ENCODE measurements around the gene HOXB3.

Gene HOXB3

GRCh38 chr17:48559122-48559839 is 30.8 kb downstream of the HOXB3 start:
- DNase-seq, result no peak

GRCh38 chr17:48558831-48559121 is 31.3 kb downstream of the HOXB3 start:
- DNase-seq, result no peak

DNA sequence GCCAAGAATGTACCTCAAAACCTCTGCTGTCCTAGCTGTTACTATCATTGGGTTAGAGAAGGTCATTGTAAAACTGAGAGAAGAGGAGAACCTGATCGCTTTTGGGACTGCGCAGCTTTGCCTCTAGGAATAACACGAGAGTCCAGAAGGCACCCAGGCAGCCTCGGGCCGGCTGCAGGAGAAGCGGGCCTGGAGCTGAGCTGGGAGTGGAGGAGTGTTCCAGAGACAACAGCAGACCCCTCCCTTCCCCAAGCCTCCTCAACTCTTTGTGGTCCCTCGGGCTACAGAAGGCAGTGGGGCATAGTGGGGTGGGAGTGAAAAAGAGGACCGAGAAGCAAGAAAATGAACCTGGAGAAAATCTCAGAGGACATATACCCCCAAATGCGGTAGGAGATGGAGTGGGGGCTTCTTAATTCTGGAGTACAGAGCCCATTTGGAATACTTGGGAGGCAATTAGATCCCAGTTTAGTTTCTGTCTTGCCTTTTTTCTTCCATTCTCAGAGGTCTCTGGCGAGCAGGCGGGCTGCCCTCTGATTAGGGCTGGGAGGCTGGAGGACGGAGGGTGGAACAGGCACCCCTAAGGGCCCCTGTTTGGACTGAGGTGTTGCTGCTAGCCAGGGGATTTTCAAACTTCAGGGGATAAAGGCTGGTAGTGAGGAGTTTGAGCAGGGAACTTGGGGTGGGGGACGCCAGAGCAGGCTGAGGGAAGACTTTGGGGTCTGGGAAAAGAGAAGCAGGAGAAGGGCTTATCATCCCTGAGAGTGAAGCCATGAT is 31.8 kb downstream of the HOXB3 start:
- no peak for DNase-seq

DNA sequence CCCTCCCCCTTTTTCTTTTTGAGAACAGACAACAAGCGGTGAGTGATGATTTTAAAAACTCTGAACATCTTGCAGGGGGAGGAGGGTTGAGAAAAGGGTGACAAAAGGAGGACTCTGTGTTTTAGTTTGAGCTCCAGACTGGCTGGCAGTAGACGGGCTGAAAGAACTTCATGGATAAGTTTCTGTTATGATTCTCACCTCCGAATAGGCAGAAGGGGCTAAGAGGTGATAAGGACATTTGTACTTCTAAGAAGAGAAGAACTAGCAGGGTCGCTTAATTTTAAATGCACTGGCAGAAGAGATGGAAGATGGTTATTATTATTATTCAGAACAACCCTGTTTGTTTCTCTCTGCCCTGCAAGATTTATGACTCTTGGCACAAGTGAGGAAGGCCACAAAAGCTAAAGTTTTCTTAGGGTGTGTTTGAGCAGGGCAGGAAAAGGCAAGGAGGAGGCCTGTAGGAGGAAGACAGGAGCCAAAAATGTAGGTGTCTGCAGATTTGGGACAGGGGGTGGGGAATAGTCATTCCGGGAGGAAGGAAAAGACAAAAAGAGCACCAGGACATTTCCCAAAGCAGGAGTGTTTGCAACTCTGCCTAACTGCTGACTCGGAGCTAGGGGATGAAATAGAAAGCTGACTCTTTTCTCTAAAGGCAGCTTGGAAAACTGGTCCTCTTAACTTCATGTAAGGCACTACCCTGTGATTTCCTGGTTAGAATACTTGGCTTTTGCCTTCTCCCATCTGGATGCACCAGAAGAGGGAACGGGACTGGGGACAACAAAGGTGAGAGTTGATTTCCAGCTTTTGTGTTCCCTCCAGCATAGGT is 33.3 kb downstream of the HOXB3 start:
- DNase-seq, result no peak

GRCh38 chr17:48556229-48556575 is 33.8 kb downstream of the HOXB3 start:
- DNase-seq, result no peak

DNA sequence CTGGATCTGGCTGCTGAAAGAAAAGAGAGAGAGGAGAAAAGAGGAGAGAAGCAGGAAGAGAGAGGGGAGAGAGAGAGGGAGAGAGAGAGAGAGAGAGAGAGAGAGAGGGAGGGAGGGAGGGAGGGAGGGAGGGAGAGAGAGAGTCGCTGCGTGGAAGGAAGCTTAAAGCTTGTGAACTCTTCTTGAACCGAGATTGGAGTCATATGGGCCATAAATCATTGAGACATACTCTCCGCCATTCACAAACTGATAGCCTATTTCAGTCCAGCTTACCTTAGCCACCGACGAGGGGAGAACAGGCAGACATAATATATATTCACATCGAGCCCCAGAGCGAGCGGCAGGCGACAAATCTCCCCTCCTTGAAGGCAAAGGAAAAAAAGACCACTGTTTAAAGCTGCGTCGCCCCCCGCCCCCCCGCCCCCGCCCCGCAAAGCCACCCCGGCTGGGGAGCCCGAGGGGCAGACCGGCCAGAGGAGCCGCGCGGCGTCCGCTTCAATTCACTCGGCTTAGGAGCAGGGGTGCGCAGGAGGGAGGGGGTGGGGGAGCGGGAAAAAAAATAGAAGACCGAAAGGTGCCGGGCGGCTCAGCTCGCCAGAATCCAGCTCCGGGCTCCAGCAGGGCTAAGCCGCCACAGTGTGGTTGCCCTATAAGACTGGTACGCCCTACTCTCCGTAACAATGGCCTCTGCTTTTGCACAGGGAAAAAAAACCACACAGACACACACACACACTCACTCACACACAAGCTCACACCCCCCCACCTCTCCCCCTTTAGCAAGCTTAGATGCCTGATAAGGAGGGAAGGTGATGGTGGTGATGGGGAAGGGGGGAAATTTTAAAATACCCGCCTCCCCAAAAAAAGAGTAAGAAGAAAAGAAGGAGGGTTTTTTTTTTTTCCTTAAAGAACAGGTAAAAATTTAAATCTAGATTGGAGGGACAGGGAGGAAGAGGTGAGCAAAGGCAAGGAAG is 34.5 kb downstream of the HOXB3 start:
- DNase-seq, result no peak

DNA sequence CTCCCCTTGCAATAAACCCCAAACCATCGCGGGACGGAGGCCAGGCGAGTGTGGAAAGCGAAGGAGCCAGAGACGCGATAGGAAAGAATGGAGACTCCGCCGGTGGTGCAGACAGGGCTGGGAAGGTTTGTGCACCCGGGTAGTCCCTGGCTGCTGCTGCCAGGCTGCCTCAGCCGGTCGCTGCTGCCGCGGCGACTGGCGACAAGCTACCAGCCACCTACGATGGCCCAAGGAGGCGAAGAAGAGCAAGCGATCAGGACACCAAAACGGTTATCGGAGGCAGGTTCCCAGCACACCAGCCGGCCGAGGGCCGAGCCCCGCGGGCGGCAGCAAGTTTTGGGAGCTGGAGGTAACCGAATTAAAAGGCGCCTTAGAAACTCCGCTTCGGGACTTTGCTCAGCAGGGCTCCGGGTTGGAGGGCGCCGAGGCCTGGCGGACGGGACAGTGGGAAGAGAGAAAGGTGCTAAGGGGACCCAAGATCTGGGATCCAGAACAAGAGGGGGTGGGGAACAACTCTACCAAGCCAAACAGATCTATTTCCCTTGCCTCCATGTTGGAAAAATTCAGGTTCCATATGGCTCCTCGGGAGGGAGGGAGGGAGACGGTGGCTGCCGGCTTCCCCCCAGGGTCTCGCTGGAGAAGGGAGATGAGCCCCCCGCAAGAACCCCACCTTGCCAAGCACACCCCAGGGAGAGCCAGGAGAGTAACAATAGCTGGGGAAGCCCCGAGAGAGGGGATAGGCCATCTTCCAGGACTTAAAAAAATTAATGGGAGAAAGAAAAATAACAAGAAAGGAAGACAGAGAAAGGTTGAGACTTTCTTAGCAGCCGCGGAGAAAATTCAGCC is 35.4 kb downstream of the HOXB3 start:
- no peak for DNase-seq

- DNase-seq, result no peak
These were observed 36.2 kb downstream of the HOXB3 start for GRCh38 chr17:48553826-48554225.

GRCh38 chr17:48553190-48553547 is 36.9 kb downstream of the HOXB3 start:
- no peak for DNase-seq

DNA sequence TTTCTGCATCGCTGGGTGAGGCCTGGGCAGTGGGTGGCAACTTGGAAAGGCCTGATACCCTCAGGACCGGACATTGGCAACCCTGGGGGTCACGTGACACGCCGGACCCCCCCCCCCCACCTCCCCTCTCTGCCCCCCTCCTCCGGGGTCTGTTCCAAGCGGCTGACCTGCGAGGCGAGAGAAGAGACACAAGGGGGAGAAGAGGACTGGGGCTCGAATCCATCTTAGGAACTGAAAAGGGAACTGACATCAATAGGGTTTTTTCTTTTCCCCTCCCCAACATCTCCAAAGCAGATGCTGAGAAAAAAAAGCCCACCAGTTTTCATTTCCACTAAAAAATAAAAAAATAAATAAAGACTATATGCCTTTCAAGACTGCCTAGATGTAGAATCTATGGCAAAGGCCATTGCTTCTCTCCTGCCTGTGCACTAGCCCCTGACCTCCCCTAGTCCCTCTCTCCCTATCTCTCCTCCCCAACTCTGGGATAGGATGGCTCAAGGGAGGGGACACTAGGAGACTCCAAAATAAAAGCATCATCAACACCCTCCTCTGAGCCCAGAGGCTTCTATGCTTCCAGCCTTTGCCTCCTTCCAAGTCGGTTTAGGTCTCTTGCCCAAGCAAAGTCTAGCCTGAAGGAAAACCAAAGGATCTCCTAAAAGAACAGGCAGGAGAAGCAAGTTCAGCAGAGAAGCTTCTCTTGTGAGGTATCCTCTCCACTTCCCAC is 37.4 kb downstream of the HOXB3 start:
- no peak for DNase-seq

DNA sequence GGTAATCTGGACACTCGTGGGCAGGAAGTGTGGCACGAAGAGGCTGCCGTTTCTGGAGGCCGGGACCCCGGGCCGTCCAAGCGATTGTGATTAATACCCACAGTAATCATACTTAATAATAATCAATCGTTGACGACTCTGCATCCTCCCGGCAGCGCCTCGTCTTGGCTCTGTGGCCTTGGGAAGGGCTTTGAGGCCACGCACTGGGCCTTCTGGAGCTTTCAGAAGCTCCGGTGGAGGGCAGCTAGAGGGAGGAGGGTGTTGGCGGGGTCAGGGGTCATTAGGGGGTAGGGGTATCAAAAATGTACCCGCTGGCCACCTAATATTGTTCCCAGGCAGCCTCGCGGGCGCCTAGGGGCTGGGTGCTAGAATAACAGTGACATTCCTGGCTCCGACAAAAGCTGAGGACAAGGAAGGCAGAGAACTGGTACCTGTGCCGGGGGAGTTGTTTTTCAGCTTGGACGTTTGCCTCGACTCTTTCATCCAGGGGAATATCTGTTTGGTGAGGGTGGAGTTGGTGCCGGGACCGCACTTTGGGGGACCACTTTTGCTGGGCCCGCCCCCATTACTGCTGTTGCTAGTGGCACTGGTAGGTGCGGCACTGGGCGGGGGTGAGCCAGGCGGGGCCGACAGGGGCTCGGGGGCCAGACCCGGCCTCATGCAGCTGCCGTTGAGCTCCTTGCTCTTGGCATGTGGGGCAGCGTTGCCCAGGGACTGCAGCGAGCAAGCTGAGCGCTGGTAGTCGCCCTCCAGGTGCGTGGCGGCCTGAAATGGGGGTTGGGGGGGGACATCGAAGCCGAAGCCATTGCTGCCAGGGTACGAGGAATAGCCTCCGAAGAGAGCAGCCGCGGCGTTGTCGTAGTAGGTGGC is 38.2 kb downstream of the HOXB3 start:
- no peak for DNase-seq

GRCh38 chr17:48551214-48551555 is 38.9 kb downstream of the HOXB3 start:
- DNase-seq, result no peak

GRCh38 chr17:48550502-48551213 is 39.4 kb downstream of the HOXB3 start:
- DNase-seq, result no peak

- DNase-seq, result no peak
These were observed 40.0 kb downstream of the HOXB3 start for GRCh38 chr17:48549914-48550501.

GRCh38 chr17:48549281-48549630 is 40.8 kb downstream of the HOXB3 start:
- no peak for DNase-seq

GRCh38 chr17:48548523-48549280 is 41.3 kb downstream of the HOXB3 start:
- no peak for DNase-seq
